ENCODE measurements around the gene CACNA1S. TPM values are rescaled to one million over a fixed set of nuclear protein-coding genes. Genes with fewer than 3 reads are reported as not detected.

CACNA1S gene
- total RNA-seq, 1 experiment from 2014 or later = not detected

DNA sequence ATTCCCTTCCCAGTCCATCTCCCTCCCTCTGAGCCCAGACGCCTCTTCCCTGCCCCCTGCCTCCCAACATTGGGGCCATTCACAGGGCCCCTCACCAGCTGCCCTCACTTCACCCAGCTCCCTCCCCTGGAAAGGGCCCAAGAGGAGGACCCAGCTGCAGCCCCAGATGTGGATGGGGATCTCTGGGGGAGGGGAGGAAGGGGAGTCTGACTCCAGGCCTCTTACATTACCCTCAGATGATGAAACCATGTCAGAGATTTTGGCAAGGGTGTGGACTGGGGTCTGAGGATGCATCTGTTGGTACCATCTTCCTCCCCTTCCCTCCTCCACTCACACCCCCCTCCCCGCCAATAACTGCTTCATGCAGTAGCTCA, 87.6 kb downstream of the CACNA1S start:
- in situ Hi-C loops (cut with HindIII; ENCODE audit: low pct_unique_long_range_greater_than_20kb, low sequenced_read_pairs) = no loop called here
- DNase-seq (ENCODE audit: low read depth) = no peak

DNA sequence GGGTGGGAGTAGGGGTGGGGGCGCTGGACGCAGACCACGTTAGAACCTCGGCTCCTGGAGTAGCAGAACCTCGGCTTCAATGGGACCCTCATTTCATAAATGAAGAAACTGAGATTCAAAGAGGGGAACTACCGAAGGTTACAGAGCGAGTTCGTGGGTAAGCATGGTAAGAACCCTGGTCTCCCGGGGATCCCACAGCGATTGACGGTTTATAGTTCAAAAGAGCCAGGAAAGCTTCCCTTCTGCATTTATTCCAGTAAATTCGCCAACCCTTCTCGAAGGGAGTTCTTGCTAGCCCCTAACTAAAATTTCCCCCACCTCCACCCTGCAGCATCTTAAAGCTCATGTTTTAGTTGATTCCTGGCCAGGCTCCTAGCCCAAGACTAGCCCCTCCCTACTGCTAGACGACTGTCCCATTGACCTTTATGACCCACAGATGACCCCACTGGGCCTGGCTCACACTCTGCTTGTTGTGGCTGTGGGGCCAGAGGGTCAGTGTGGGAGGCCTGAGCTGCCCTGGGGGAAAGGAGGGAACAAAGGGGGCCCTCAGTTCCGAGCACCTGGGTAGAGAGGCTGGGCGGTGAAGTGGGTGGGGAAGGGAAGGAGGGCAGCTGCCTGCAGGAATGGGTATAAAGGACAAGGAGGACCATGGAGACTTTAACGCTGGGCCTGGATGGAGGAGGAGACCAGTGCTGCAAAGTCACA, 88.2 kb downstream of the CACNA1S start:
- DNase-seq (ENCODE audit: low read depth) = no peak
- in situ Hi-C loops (cut with HindIII; ENCODE audit: low pct_unique_long_range_greater_than_20kb, low sequenced_read_pairs) = no loop called here

DNA sequence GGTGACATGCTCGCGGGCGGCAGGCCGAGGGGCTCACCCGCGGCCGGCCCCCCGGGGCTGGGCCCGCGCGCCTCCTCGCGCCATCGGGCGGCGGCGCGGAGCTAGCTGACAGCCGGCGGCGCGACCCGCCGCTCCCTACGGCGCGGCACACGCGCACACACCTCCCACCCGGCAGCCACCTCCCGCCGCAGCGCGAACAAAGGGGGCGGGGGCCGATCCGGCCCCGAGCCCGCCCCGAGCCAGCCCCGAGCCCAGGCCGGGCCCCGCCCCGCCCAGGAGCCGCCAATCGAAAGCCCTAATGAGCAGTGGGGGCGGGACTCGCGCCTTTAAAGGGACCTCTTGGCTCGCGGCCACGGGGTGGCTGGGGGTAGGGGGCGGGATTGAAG, 88.7 kb downstream of the CACNA1S start, which contains the start of gene KIF21B:
TSS of gene KIF21B (minus strand) at position 198 of the 386 bp plus-strand sequence. CDS start 331 bp downstream, outside the sequence.
- in situ Hi-C loops (cut with HindIII; ENCODE audit: low pct_unique_long_range_greater_than_20kb, low sequenced_read_pairs) = no loop called here
- DNase-seq (ENCODE audit: low read depth) = peak; percentile 54

DNA sequence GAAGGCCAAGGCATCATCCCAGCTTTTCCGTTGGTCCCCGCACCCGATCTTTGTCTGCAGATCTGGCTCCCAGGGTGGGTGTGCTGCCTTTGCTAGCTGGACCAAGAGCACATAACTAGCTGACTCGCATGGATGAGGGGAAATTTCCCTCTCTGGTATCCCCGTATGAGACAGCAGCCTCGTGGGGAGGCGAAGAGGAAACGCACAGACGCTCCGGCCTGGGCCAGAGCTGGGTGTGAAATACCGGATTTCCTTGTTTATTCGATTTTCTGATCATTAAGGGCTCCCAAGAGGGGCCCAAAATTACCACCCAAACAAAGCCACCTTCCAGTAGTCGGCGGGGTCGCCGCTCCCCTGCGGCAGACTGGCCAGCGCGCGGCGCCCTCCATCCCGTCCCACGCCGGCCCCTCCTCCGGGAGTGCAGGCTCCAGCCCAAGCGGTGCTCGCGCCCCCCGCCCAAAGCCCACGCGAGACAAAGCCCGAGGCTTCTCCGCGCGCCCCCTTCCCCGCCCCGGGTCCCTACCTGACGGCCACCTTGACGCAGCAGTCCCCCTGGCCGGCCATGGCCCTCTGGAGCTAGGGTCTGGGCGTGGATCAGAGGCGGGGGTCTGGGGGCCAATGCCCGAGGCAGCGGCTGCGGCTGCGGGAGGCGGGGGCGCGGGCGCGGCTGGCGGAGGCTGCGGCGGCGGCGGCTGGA, 89.3 kb downstream of the CACNA1S start:
- in situ Hi-C loops (cut with HindIII; ENCODE audit: low pct_unique_long_range_greater_than_20kb, low sequenced_read_pairs) = no loop called here

DNA sequence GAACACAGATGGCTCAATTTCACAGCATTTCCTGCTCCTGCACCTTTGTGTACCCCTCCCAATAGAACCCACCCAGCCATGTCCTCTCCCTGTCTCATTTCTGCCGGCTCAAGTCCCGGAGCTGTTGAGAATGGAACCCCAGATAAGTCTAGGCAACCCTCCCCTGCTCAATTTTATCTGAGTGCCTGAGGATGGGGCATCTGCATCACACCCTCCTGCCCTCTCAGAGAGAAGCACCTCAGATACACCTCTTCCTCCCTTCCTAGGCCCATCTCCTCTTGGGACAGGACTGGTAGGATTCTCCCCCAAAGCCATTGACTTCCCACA, 89.8 kb downstream of the CACNA1S start:
- in situ Hi-C loops (cut with HindIII; ENCODE audit: low pct_unique_long_range_greater_than_20kb, low sequenced_read_pairs) = no loop called here
- DNase-seq (ENCODE audit: low read depth) = no peak

More for the DNA sequence above, 89.3 kb downstream of the CACNA1S start:
- DNase-seq (ENCODE audit: low read depth) = no peak

DNA sequence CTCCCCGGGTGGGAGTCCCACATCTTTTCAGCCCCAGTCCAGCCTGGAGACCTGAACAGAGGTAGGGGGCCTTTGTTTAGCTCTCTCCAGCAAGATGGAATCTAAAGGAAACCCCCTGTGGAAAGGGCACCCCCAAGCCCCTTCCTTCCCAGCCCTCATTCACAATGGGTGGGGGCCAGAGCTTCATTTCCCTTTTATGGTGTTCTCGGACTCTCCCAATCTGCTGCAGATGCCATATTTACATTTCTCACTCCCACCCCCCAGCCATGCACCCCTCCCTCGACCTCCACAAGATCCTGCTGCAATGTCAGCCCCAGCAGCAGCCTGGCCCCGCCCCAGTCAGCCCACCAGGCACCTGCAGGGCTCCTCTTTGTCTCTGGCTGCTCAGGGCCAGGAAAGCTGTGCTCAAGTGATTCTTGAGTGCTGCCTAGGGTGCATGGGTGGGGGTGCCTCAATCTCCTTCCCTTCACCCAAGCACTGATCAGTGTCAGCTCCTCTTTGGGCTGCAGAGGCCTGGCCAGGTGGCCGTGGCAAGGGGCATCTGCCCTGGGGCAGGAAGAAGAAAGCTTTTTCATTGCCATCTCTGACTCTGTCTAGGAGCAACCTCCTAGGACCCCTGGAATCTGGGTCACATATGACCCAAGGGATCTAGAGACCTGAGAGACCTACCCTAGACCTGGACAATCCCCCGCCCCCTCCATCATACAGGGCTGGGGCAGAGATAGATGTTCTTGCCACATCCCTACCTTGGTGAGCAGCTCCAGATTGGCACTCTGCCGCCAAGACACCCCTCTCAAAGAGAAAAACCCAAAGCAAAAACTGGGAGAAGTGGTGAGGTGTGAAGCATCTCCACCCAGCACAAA, 90.4 kb downstream of the CACNA1S start:
- no peak for DNase-seq (ENCODE audit: low read depth)
- in situ Hi-C loops (cut with HindIII; ENCODE audit: low pct_unique_long_range_greater_than_20kb, low sequenced_read_pairs) = no loop called here

DNA sequence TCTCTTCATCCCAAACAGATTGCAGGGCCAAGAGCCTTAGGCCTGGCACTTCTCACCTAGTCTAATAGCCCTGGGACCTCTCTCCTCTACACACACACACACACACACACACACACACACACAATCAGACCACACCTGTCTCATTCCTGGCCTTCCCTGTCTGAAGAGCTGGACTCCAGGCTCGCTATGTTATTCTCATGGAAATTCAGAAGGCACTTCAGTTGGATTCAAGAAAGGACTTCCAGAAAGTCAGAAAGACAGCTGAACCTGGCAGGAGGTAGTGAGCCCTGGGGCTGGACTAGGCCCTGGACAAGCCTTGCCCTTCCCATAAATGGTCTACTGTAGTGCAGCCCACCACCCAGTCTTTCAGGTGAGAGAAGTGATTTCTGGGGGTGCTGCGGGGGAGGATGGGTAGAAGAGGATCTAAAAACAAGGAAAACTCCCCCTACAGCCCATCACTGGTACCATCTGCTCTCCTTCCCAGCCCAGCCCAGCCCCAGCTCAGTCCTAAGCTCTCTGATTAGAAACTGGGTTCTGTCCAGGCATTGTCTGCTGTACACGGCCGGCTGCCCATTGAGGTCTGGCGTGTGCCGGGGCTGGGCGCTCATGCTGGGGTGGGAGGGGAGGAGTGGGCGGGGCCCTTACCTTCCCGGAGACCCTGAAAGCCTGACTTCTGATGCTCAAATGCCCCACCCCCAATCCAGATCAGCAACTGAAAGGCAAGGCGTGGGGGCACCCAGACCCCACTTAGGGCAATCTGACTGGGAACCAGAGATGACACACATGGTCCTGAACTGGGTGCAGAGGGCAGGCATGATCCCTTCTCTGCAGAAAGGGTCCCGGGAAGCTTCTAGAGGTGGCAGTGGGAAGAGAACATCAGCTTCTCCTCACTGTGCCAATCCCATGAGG, 91.3 kb downstream of the CACNA1S start:
- DNase-seq (ENCODE audit: low read depth) = no peak
- in situ Hi-C loops (cut with HindIII; ENCODE audit: low pct_unique_long_range_greater_than_20kb, low sequenced_read_pairs) = no loop called here

DNA sequence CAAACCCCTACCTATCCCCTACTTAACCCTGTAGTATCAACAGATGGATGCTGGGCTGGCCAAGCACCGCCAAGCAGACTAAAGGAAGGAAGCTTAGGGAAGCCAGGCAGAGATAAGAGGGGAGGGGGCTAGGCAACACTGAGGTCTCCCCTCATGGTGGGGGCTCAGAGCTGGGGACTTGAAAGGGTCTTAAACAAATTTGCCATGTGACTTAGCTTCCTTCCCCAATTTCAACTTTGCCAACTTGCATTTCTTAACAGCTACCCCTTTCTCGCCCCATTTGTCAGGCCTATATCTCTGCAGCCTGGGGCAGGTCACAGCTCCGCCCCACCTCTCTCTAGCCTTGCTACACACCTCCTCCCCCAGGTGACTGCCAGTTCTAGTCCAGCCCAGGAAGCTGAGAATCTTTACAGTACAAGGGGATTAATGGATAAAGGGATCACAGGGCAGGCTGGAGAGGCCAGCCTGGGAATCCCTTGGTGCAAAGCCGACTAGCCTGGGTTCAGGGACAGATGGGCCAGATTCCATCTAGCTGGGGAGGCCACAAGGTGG, 92.1 kb downstream of the CACNA1S start:
- DNase-seq (ENCODE audit: low read depth) = no peak
- in situ Hi-C loops (cut with HindIII; ENCODE audit: low pct_unique_long_range_greater_than_20kb, low sequenced_read_pairs) = no loop called here

DNA sequence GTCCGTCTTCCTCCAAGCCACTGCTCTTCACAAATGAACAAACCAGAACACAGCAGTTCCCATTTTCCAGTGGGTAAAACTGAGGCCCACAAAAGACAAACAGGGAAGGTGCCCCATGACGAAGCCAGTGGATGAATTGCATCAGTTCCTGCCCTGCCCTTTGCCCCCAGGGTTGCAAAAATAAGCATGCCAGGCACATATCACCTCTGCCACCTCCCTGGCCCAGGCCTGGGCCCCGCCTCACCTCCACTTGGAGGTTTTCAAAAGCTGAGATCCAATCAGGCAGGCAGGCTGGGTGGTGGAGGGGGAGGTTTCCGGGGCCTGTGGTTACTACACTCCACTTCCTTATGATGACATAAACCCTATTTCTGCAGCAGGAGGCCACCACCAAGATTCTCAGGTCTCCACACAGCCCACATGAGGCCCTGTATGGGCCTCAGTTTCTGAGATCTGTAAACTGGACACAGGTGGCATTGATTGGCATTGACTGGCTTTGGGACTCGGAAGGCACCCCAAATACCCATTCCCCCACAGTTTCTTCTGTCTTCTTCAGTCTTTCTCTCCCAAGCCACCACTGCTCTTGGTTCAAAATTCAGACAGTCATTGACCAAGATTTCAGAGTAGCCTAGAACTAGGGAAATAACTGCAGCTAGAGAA, 92.8 kb downstream of the CACNA1S start:
- peak; percentile 64 for DNase-seq (ENCODE audit: low read depth)
- in situ Hi-C loops (cut with HindIII; ENCODE audit: low pct_unique_long_range_greater_than_20kb, low sequenced_read_pairs) = no loop called here

DNA sequence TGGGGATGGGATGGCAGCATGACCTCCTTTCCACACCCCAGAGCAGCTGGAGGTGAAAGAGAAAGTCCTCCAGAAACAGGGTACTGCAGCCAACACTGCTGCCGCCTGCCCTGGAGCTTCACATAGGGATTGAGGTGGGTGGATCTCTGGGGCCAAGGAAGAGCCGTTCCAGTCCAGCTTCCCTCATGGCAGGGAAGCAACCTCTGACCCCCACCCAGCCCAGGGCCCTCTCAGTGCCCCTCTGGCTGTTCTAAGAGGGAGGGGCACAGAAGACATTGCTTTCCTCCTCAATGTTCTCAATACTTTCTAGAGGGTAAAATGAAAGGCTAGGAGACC, 94.4 kb downstream of the CACNA1S start:
- DNase-seq (ENCODE audit: low read depth) = no peak
- in situ Hi-C loops (cut with HindIII; ENCODE audit: low pct_unique_long_range_greater_than_20kb, low sequenced_read_pairs) = no loop called here

DNA sequence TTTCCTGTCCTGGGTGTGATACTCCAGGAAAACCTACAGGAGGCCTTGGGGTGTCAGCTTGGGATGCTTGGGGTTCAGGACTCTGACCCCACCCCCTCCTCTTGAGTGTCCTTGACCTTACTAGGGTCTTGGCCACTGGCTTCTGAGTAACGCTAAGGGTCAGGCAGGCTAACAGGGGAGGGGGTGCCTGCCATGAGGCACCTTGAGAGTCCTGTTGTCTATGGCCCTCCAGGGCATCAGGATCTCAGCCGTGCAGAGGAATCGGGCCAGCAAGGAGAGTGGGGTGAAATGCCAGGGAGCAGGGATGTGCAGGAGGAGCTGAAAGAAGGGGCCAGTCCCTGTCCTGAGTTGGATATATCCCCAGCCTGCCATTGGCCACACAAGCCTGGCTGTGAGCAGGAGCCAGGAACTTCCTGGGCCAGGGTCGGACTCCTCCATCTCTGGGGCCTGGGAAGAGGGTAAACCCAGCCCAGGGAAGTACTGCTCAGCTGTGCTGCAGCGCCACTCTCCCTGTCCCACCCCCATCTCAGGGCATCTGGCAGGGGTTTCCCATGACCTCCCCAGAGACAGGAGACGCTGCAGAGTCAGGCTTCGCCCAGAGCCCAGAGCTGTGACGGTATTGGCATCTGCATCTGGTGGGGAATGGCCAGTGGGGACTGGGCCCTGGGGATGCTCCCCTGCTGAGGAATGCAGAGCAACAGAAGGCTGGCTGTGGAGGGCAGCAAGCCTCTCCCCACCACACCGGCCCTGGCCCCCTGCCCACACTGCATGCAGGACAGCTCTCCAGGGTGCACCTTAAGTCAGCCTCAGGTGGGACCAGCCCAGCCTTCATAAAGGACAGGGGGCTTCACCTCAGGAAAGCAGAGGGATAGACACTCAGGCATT, 95.0 kb downstream of the CACNA1S start:
- DNase-seq (ENCODE audit: low read depth) = no peak

DNA sequence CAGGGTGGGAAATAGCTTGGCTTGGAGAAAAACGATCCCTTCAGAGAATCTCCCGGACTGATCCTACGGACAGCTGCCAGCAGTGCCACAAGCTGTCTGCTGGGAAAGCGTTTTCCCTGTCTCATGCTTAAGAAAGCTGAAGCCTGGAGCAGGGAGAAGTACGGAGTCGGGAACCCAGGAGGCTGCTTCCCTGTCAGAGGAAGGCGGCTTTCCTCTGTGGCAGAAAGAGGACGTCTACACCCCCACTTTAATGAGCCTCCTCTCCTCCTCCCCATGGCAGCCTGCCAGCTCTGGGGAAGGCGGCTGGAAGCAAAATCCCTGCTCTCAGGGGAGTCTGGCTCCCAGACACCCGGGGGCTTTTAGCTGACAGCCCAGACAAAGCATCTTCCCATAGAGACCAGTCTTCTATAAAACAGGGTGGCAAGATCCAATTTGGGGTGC, 96.0 kb downstream of the CACNA1S start:
- in situ Hi-C loops (cut with HindIII; ENCODE audit: low pct_unique_long_range_greater_than_20kb, low sequenced_read_pairs) = no loop called here
- no peak for DNase-seq (ENCODE audit: low read depth)

More for the DNA sequence above, 95.0 kb downstream of the CACNA1S start:
- in situ Hi-C loops (cut with HindIII; ENCODE audit: low pct_unique_long_range_greater_than_20kb, low sequenced_read_pairs) = no loop called here

DNA sequence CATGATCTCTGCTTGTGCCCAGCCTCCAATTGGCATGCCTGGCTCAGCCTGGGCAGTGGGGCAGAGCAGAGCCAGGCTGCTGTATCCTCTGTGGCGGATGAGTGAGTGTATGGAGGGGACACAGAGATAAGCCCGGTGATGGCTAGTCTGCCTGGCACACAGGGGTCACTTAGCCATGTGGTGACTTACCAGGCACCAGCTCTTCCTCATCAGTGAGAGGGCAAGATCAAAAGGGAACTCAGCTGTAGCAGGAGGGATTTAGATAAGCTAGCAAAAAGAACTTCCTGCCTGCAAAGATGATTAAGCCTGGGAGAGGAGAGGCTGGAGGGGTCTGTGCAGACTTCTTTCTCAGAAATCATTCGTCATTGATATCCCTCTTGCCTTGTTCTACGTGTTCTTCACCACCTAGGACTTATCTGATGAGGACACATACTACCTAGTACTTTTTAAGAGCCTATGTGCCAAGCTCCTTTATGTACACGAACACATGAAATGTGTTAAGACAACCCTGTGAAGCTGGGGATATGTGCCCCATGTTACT, 96.6 kb downstream of the CACNA1S start:
- in situ Hi-C loops (cut with HindIII; ENCODE audit: low pct_unique_long_range_greater_than_20kb, low sequenced_read_pairs) = no loop called here

DNA sequence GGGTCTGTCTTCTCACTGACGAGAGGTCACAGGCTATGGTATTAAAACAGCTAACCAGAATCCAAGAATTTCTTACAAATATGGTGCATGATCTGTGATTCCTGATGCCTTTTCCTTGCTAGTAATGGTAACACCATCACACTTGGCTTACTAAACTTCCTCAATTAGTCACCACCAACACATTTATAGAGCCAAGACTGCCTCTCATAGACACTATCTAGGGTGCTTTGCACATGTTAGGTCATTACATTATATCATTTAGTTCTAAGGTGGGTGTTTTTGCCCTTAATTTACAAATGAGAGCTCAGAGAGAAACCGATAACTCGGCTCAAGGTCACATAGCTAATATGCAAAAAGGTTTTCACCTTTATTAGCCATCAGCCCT, 97.4 kb downstream of the CACNA1S start:
- no peak for DNase-seq (ENCODE audit: low read depth)
- in situ Hi-C loops (cut with HindIII; ENCODE audit: low pct_unique_long_range_greater_than_20kb, low sequenced_read_pairs) = no loop called here

More for the DNA sequence above, 96.6 kb downstream of the CACNA1S start:
- no peak for DNase-seq (ENCODE audit: low read depth)

DNA sequence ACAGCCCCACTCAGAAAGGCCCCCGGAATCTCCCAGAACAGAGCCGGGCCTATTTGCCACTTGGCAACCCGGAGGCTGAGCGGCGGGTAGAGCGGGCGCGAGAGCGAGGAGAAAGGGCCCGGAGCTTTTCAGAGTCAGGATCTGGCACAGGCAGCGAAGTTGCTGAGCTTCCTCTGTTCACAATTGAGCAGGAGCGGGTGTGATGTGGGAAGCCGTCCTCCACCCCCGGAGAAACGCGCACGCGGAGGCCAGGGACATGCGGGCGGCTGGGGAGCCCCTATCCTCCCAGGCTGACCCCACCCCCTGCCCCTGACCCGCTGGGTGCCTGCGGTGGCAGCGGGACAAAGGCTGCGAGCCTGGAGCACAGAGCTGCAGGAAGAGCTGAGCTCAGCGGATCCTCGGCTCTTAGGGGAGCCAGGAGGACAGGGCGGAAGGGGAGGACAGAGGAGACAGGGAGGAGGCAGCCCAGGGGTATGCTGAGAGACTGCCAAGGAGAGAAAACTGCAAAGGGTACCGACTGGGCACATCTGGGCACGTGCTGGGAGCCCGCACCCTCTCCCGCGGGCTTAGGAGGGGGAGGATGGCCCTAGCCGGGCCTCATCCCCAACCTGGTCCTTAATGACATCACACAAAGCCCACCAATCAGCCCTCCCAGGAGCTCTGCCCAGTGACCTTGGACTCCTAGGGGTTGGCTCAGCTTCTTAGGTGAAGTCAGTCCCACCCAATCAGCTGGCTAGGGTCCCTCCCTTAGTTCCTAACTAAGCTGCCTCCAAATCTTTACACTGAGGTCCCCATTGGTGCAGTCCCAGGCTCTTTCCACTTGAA, 98.0 kb downstream of the CACNA1S start:
- no peak for DNase-seq (ENCODE audit: low read depth)
- in situ Hi-C loops (cut with HindIII; ENCODE audit: low pct_unique_long_range_greater_than_20kb, low sequenced_read_pairs) = no loop called here

Measured in Caki2 (cell line).